K562 (cell line): ENCODE data around the gene DGKE. TPM values are rescaled to one million over a fixed set of nuclear protein-coding genes. Genes with fewer than 3 reads are reported as not detected.

ENCODE experiments used
- BCLAF1 ChIP-seq, 2 experiments: fragments of 450-650 bp in 1 of 2; IDR thresholded peaks; 2 replicates each; pipeline ENCODE4 v1.6.1; 2011 to 2017; ENCODE audit warnings: low read depth in 2 of 2, antibody characterized with exemption in 1 of 2, borderline replicate concordance in 1 of 2, low read length in 1 of 2, mild to moderate bottlenecking in 1 of 2, mixed read lengths in 1 of 2; ENCODE audit not compliant: control insufficient read depth in 1 of 2
- CEBPG ChIP-seq, 3 experiments: fragments of 200-800 bp in 1 of 3; sonication (Bioruptor generic) in 1 of 3; sonication (generic) in 1 of 3; formaldehyde crosslinking in 1 of 3; IDR thresholded peaks in 2 of 3; conservative IDR thresholded peaks in 1 of 3; 2 replicates each; pipeline versions ENCODE4 v1.6.1 to v1.8.0; 2016 to 2022; ENCODE audit warnings: missing compliant biosample characterization in 2 of 3, missing genetic modification characterization in 2 of 3, mild to moderate bottlenecking in 1 of 3, missing genetic modification reagents in 1 of 3
- EHMT2 ChIP-seq: fragments of 450-650 bp; IDR thresholded peaks from 2 replicates; pipeline ENCODE4 v1.6.1; 2018; ENCODE audit warnings: antibody characterized with exemption
- GTF2E2 ChIP-seq: fragments of 200-800 bp; sonication (Bioruptor generic); IDR thresholded peaks from 2 replicates; pipeline ENCODE4 v1.6.1; 2016; ENCODE audit warnings: missing genetic modification characterization, missing compliant biosample characterization
- HMGN3 ChIP-seq: IDR thresholded peaks from 2 replicates; pipeline ENCODE4 v1.6.1; 2011; ENCODE audit warnings: borderline replicate concordance, low read depth, mild to moderate bottlenecking, mixed read lengths, low read length; ENCODE audit not compliant: insufficient read length; ENCODE audit errors: extremely low read depth
- KDM1A ChIP-seq, 2 experiments: fragments of 450-650 bp; IDR thresholded peaks; 2 replicates each; pipeline ENCODE4 v1.6.1; 2016; ENCODE audit warnings: mild to moderate bottlenecking in 2 of 2
- NR2C2 ChIP-seq, 2 experiments: fragments of 200-800 bp in 1 of 2; sonication (Bioruptor generic) in 1 of 2; sonication (generic) in 1 of 2; formaldehyde crosslinking in 1 of 2; IDR thresholded peaks; 2 replicates each; pipeline versions ENCODE4 v1.6.1 to v1.8.0; 2016 to 2022; ENCODE audit warnings: mild to moderate bottlenecking in 1 of 2, missing compliant biosample characterization in 1 of 2, missing genetic modification characterization in 1 of 2, missing genetic modification reagents in 1 of 2
- ZNF583 ChIP-seq: fragments of 250-450 bp; sonication (Bioruptor Pico); IDR thresholded peaks from 2 replicates; pipeline ENCODE4 v1.4.0; 2020
- ZNF76 ChIP-seq: fragments of 250-450 bp; sonication (Bioruptor Pico); IDR thresholded peaks from 2 replicates; pipeline ENCODE4 v1.4.0; 2020; ENCODE audit warnings: mild to moderate bottlenecking, moderate library complexity, borderline replicate concordance
- ZSCAN32 ChIP-seq: fragments of 450-650 bp; formaldehyde crosslinking; IDR thresholded peaks from 2 replicates; pipeline ENCODE4 v1.4.0; 2020; ENCODE audit warnings: mild to moderate bottlenecking, moderate library complexity
- polyA plus RNA-seq, 8 experiments: library from polyadenylated mRNA; depleted of rRNA in 4 of 8; stranded (reverse) in 5 of 8; unstranded in 3 of 8; fragments of >200 nt; fragmentation: Nextera tagmentation in 2 of 8; fragmentation: Illumina TruSeq in 1 of 8; extraction: Ambion mirVana in 2 of 8; extraction: Trizol in 1 of 8; gene quantifications; 2 replicates each; pipeline versions ENCODE4 v1.2.1 to v1.2.3, GENCODE V29; 2011 to 2014; ENCODE audit warnings: inconsistent platforms in 1 of 8, missing spikeins in 1 of 8
- total RNA-seq, 7 experiments: library from RNA; depleted of rRNA in 6 of 7; stranded (reverse); fragments of >200 nt in 6 of 7; fragmentation: Illumina TruSeq in 2 of 7; extraction: Trizol in 2 of 7; gene quantifications; 2 replicates each; pipeline versions ENCODE4 v1.2.1 to v1.2.3, GENCODE V29; 2011 to 2021; ENCODE audit warnings: low replicate concordance in 1 of 7
- TF ChIP-seq, protein P1 (sequence below), 2 experiments: fragments of 450-650 bp in 1 of 2; sonication (generic) in 1 of 2; formaldehyde crosslinking in 1 of 2; IDR thresholded peaks; 2 replicates each; pipeline versions ENCODE4 v1.7.1 to v1.9.0; 2016 to 2022; ENCODE audit warnings: inconsistent platforms in 1 of 2, mild to moderate bottlenecking in 1 of 2, missing genetic modification reagents in 1 of 2

The DGKE gene
- total and polyA plus RNA-seq, 9 of the 15 experiments (the other 6 are each of a cell fraction or from before 2014, with no cell fraction given): 1.3 to 9.9 (median 5.9) TPM

- TF ChIP-seq CEBPG (CRISPR knock-in tag; IDR thresholded peaks at IDR 0.05) (no peak), CEBPG (tag; conservative IDR thresholded peaks at IDR 0.05 in 1 of 2, IDR thresholded peaks at IDR 0.05 in 1 of 2) (no peak), GTF2E2 (tag) (peak; percentile 66; the same call in 1 of the 2 replicates), EHMT2 (no peak), NR2C2 (CRISPR knock-in tag; IDR thresholded peaks at IDR 0.05) (no peak), NR2C2 (tag; IDR thresholded peaks at IDR 0.05) (no peak), ZSCAN32 (CRISPR knock-in tag) (no peak), BCLAF1 (IDR thresholded peaks at IDR 0.05; ENCODE audit: borderline replicate concordance in 1 of 2, control insufficient read depth in 1 of 2, low read depth in 2 of 2, low read length in 1 of 2) (no peak), KDM1A (IDR thresholded peaks at IDR 0.05) (no peak), ZNF583 (CRISPR knock-in tag) (no peak), HMGN3 (no peak), ZNF76 (CRISPR knock-in tag) (no peak)
- TF ChIP-seq, protein P1, sequence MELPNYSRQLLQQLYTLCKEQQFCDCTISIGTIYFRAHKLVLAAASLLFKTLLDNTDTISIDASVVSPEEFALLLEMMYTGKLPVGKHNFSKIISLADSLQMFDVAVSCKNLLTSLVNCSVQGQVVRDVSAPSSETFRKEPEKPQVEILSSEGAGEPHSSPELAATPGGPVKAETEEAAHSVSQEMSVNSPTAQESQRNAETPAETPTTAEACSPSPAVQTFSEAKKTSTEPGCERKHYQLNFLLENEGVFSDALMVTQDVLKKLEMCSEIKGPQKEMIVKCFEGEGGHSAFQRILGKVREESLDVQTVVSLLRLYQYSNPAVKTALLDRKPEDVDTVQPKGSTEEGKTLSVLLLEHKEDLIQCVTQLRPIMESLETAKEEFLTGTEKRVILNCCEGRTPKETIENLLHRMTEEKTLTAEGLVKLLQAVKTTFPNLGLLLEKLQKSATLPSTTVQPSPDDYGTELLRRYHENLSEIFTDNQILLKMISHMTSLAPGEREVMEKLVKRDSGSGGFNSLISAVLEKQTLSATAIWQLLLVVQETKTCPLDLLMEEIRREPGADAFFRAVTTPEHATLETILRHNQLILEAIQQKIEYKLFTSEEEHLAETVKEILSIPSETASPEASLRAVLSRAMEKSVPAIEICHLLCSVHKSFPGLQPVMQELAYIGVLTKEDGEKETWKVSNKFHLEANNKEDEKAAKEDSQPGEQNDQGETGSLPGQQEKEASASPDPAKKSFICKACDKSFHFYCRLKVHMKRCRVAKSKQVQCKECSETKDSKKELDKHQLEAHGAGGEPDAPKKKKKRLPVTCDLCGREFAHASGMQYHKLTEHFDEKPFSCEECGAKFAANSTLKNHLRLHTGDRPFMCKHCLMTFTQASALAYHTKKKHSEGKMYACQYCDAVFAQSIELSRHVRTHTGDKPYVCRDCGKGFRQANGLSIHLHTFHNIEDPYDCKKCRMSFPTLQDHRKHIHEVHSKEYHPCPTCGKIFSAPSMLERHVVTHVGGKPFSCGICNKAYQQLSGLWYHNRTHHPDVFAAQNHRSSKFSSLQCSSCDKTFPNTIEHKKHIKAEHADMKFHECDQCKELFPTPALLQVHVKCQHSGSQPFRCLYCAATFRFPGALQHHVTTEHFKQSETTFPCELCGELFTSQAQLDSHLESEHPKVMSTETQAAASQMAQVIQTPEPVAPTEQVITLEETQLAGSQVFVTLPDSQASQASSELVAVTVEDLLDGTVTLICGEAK (IDR thresholded peaks at IDR 0.05): no peak
- TF ChIP-seq, protein P1 (CRISPR knock-in tag; IDR thresholded peaks at IDR 0.05): no peak
These were observed 80.1 kb downstream of the DGKE start, which contains the start of gene TRIM25 (continued) for GRCh38 chr17:56913867-56914580.
